DND-41 (cell line): ENCODE results near the gene RAVER2.

Experiments
- CTCF ChIP-seq: IDR thresholded peaks from 2 replicates; pipeline ENCODE4 v1.5.1; 2012; ENCODE audit warnings: borderline replicate concordance, low read length, moderate library complexity, mild to moderate bottlenecking; ENCODE audit not compliant: poor library complexity, severe bottlenecking; ENCODE audit errors: extremely low read depth
- EZH2 ChIP-seq: IDR thresholded peaks from 3 replicates; pipeline ENCODE4 v1.6.1; 2012; ENCODE audit warnings: borderline replicate concordance, low read depth, mild to moderate bottlenecking, moderate library complexity, low read length, inconsistent platforms; ENCODE audit not compliant: severe bottlenecking

GRCh38 chr1:64856553-64856952, 111.7 kb downstream of the RAVER2 start:
- no peak for TF ChIP-seq CTCF
- no peak for TF ChIP-seq EZH2
